Stimulated activated CD4-positive, alpha-beta T cell treated with anti-CD3 and anti-CD28 coated beads, Interleukin-12 subunit alpha, Interleukin-12 subunit beta, amount 100 ng/mL, for 24 hours (primary cell): ENCODE data around the gene MTUS2.
"Not testable (repeated sequence)": the region's sequence is repeated elsewhere in the genome, so short reads cannot be mapped to it uniquely, and the experiment has no call there.

Source experiments
- DNase-seq, 2 experiments: peaks; one replicate each; pipeline ENCODE4 v3.0.0-alpha.2; 2020; ENCODE audit warnings: low read depth in 2 of 2

Gene MTUS2

DNA sequence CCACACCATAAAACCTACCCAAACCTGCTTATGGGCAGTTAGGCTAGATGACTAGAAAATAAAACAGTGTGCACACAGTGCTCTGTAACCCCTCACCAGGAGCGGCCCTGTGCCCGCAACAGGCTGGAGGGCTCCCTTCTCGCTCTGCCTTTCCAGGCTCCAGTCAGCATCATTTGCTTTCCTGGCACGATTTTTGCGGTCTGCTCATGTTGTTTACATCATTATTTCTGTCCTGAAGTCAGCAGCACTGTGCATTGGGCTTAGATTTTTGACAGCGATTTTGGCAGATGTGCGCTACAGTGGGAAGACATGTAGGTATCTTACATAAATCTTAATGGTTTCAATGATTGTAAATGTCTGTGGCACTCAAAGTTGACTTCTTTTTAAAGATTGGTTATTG, 344.0 kb downstream of the MTUS2 start:
- no peak for DNase-seq

DNA sequence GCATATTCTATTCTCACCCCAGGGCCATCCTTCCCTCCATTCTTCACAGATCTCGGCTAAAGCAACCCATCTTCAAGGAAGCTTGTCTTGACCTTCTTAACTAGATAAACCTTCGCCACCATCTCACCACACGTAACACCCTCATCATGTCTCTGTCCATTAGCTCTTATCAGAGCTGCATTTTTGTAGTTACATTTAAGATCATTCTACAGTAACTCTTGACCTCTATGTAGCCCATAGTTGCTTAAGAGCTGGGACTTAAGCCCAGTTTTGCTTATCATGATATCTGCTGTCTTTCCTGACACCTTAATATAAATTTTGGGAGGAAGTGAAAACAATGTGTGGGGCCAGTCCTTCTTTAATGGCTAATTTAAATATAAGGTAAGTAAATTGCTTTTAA, 345.1 kb downstream of the MTUS2 start:
- no peak for DNase-seq

GRCh38 chr13:29165840-29166239, 345.7 kb downstream of the MTUS2 start:
- DNase-seq, result no peak

- DNase-seq, result no peak
These were observed 350.4 kb downstream of the MTUS2 start for GRCh38 chr13:29170436-29171082.

- no peak for DNase-seq
These were observed 351.1 kb downstream of the MTUS2 start for GRCh38 chr13:29171244-29171643.

GRCh38 chr13:29174093-29174492, 354.0 kb downstream of the MTUS2 start:
- no peak for DNase-seq

- DNase-seq, result no peak
These were observed 355.2 kb downstream of the MTUS2 start for GRCh38 chr13:29175250-29175873.

- no peak for DNase-seq
These were observed 359.9 kb downstream of the MTUS2 start for GRCh38 chr13:29180055-29180454.

DNA sequence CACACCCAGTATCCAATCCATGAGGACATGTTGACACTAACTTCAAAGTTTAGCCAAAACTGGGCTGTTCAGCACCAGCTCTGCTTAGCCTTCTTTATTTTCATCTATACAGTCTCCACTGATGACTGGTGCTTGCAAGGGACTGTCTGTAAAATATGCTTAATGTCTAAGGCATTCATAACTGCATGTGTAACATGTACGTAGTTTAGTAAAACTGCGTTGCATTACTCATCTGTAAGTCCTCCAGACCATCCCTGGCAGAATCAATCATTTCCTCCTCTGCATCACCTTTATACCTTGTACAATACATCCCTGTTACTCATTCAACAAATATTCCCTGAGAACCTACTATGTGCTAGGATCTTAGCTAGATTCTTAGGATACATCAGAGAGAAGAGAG, 362.1 kb downstream of the MTUS2 start:
- DNase-seq, result no peak

DNA sequence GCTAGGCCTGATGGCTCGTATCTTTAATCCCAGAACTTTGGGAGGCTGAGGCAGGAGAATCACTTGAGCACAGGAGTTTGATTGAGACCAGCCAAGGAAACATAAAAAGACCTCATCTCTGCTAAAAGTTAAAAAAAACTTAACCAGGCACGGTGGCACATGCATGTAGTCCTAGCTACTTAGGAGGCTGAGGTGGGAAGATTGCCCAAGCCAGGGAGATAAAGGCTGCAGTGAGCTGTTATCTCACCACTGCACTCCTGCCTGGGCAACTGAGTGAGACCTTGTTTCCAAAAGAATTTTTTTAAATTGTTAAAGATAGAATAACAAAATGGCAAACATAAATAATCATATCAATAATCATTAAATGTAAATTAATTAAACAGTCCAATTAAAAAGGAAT, 365.8 kb downstream of the MTUS2 start:
- no peak for DNase-seq

- no peak for DNase-seq
These were observed 367.4 kb downstream of the MTUS2 start for GRCh38 chr13:29187584-29187983.

GRCh38 chr13:29190298-29190697, 370.2 kb downstream of the MTUS2 start:
- DNase-seq, result no peak

DNA sequence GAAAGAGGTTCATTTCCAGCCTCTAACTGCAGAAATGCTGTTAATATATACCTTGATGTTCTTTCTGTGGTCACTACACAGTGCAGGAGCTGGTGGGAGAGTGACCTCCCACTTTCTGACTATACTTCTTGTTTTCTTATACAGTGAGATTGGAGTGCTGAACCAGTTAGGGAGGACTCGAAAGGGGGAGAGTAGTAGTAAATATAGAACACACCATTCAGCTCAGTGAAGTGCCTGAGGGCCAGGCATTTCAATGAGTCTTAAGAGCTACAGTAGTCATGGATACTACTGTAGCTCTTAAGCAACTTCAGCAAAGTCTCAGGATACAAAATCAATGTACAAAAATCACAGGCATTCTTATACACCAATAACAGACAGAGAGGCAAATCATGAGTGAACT, 372.9 kb downstream of the MTUS2 start:
- no peak for DNase-seq

- DNase-seq, result no peak
These were observed 375.3 kb downstream of the MTUS2 start for GRCh38 chr13:29195456-29195855.

DNA sequence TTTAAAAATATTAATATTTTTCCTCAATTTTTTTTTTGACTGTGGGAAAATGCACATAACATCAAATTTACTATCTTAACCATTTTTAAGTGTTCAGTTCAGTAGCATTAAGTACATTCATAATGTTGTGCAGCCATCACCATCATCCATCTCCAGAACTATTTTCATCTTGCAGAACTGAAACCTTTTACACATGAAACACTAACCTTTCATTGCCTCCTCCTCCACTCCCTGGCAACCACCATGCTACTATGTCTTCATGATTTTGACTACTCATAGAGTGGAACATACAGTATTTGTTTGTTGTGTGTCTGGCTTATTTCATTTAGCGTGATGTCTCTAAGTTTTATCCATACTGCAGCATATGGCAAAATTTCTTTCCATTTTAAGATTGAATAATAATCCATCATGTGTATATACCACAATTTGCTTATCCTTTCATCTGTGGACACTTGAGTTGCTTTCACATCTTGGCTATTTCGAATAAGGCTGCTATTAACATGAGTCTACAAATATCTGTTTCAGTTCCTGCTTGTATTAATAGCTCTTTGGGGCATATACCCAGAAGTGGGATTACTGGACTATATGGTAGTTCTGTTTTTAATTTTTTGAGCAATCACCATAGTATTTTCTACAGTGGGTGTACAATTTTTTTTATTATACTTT, 376.4 kb downstream of the MTUS2 start:
- DNase-seq, result no peak

DNA sequence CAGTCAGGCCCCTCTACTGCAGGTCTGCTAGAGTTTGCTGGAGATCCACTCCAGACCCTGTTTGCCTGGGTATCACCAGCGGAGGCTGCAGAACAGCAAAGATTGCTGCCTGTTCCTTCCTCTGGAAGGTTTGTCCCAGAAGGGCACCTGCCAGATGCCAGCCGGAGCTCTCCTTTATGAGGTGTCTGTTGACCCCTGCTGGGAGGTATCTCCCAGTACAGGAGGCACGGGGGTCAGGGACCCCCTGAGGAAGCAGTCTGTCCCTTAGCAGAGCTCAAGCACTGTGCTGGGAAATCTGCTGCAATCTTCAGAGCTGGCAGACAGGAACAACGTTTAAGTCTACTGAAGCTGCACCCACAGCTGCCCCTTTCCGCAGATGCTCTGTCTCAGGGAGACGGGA, 382.6 kb downstream of the MTUS2 start:
- DNase-seq, result not testable (repeated sequence)

DNA sequence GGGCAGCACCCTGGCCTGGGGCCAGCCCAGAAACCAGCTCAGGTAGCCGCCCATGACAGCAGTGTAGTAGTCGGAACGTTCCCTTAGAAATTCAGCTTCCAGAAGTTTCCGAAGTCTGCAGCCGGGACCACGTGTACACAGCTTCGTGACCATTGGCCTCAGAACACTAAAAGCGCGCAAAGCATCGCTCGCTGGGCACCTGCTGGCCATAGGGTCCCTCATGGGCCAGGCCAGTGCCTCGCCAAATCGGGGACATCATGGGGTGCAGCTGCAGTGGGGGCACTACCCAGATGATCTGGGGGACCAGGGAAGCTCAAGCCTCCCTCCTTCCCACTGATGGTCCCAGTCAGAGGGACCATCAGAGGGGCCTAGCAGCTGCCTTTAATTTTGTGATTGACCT, 384.5 kb downstream of the MTUS2 start:
- DNase-seq, result no peak

- no peak for DNase-seq
These were observed 390.5 kb downstream of the MTUS2 start for GRCh38 chr13:29210676-29211075.

DNA sequence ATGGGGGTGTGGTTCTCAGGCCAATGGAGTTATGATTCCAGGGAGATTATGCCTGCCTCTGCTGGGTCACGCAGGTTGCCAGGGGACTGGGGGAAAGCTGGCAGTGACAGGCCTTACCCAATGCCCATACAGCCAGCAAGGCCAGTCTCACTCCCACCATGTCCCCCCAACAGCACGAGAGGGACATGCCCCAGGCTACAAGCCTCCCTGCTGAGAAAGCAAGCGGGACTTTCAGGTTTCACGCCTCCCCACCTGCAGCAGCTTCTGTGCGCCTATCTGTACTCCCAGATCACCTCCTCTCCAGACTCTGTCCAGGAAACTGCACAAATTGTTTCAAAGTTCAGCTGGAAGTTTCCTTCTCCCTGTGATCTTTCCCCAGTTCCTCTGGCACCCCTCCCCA, 391.0 kb downstream of the MTUS2 start:
- not testable (repeated sequence) for DNase-seq

GRCh38 chr13:29222458-29222857, 402.3 kb downstream of the MTUS2 start:
- no peak for DNase-seq

DNA sequence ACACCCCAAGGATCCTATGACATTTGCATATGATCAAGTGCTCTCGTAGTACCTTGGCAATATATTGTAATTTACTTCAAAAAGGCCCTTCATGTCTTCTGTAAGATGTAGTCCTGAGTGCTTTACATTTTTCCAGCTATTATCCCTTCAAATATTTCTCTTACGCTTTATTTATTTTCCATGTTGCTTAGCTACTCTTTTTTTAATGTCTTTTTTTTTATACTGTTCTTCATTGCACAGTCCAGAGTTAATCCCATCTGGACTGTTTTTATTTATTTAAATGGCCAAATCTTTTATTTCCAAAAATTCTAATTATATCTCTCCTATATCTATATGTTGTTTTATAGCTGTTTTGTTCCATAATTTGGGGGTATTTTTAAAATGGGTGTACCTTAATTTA, 404.1 kb downstream of the MTUS2 start:
- DNase-seq, result no peak

- no peak for DNase-seq
These were observed 407.4 kb downstream of the MTUS2 start for GRCh38 chr13:29227576-29227975.

DNA sequence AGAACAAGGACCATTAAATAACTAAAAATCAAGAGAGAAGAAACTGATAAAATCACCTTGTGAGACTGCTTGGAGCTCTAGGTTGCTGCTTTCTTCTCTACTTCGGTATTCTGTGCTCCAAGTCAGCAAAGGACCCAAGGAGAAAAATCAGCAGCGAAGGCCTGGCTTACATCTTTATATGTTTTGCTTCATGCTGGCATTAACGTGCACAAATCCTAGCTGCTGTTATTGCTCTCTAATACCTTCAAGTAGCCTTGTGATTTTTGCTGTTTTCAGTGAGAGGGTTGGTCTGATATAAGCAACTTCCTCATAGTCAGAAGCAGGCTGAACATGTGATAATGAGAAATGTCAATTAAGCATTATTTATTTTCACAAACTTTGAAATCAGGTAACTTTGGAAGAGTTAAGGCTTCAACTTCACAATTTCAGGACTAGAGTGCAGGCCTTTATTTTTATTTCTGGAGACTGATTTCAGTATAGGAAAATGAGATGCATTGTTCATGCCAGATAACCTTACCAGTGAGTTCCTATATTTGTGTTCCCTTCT, 410.2 kb downstream of the MTUS2 start:
- no peak for DNase-seq
